C4-2B (cell line): Measurements from ENCODE around the gene HDAC5.
"Not testable (repeated sequence)": the region's sequence is repeated elsewhere in the genome, so short reads cannot be mapped to it uniquely, and the experiment has no call there.

ENCODE experiments used
- H3K27ac ChIP-seq: fragments of 450-650 bp; 2 replicates; pipeline ENCODE4 v1.5.1; 2017
- CTCF ChIP-seq: fragments of 450-650 bp; conservative IDR thresholded peaks from 2 replicates; pipeline ENCODE4 v1.5.1; 2017; ENCODE audit warnings: mild to moderate bottlenecking
- ZFX ChIP-seq: fragments of 450-650 bp; IDR thresholded peaks from 2 replicates; pipeline ENCODE4 v1.6.1; 2017

HDAC5 gene

GRCh38 chr17:44130693-44131349 lies 7.4 kb upstream of the HDAC5 start:
- H3K27ac ChIP-seq, result no peak overlapping the region
- no peak for TF ChIP-seq CTCF

- TF ChIP-seq ZFX (no peak), CTCF (no peak)
- H3K27ac ChIP-seq, result no peak overlapping the region
Observed at GRCh38 chr17:44128383-44128782, 4.9 kb upstream of the HDAC5 start.

- TF ChIP-seq ZFX (no peak), CTCF (no peak; the same call in 1 of the 2 replicates)
- H3K27ac ChIP-seq, result peak overlapping the region; percentile 76
Observed at GRCh38 chr17:44124118-44124438, 637 bp upstream of the HDAC5 start.

GRCh38 chr17:44122816-44123355 lies 555 bp downstream of the HDAC5 start:
- TF ChIP-seq CTCF (no peak), ZFX (no peak)
- H3K27ac ChIP-seq, result peak overlapping the region; percentile 76

- no peak overlapping the region for H3K27ac ChIP-seq
Observed at GRCh38 chr17:44121997-44122815, 1.2 kb downstream of the HDAC5 start.

GRCh38 chr17:44120851-44121605 lies 2.4 kb downstream of the HDAC5 start:
- no peak for TF ChIP-seq CTCF
- TF ChIP-seq ZFX, result no peak
- H3K27ac ChIP-seq, result no peak overlapping the region

More at GRCh38 chr17:44121997-44122815, 1.2 kb downstream of the HDAC5 start:
- no peak for TF ChIP-seq CTCF
- no peak for TF ChIP-seq ZFX

- not testable (repeated sequence) for H3K27ac ChIP-seq
Observed at GRCh38 chr17:44120281-44120680, 3.2 kb downstream of the HDAC5 start.
